Measurements from ENCODE around the gene KIF3A.
"Not testable (repeated sequence)": the region's sequence is repeated elsewhere in the genome, so short reads cannot be mapped to it uniquely, and the experiment has no call there.

The KIF3A gene

GRCh38 chr5:132714456-132715307, 22.7 kb downstream of the KIF3A start:
- DNase-seq: peak; percentile 7

GRCh38 chr5:132708645-132709044, 28.7 kb downstream of the KIF3A start:
- no peak for DNase-seq

GRCh38 chr5:132704875-132705274, 32.5 kb downstream of the KIF3A start:
- peak; percentile 42 for DNase-seq

GRCh38 chr5:132695956-132696355, 41.4 kb downstream of the KIF3A start:
- no peak for DNase-seq

GRCh38 chr5:132692632-132692967, 44.7 kb downstream of the KIF3A start:
- no peak for DNase-seq

- DNase-seq: not testable (repeated sequence)
Observed at GRCh38 chr5:132691755-132692631, 45.4 kb downstream of the KIF3A start.

- DNase-seq: no peak
Observed at GRCh38 chr5:132690156-132690555, 47.2 kb downstream of the KIF3A start.

- no peak for DNase-seq
Observed at GRCh38 chr5:132689513-132689912, 47.8 kb downstream of the KIF3A start.

- DNase-seq: peak; percentile 12
Observed at GRCh38 chr5:132688536-132689339, 48.6 kb downstream of the KIF3A start.

- no peak for DNase-seq
Observed at GRCh38 chr5:132687995-132688394, 49.4 kb downstream of the KIF3A start.

- no peak for DNase-seq
Observed at GRCh38 chr5:132686193-132686592, 51.2 kb downstream of the KIF3A start.

GRCh38 chr5:132684922-132685720, 52.2 kb downstream of the KIF3A start:
- no peak for DNase-seq

- no peak for DNase-seq
Observed at GRCh38 chr5:132684491-132684890, 52.9 kb downstream of the KIF3A start.

- no peak for DNase-seq
Observed at GRCh38 chr5:132681983-132682382, 55.4 kb downstream of the KIF3A start.

GRCh38 chr5:132681476-132681831, 55.9 kb downstream of the KIF3A start:
- DNase-seq: no peak

- DNase-seq: no peak
Observed at GRCh38 chr5:132680780-132681475, 56.4 kb downstream of the KIF3A start.

- no peak for DNase-seq
Observed at GRCh38 chr5:132679717-132680380, 57.5 kb downstream of the KIF3A start.

- no peak for DNase-seq
Observed at GRCh38 chr5:132679166-132679565, 58.2 kb downstream of the KIF3A start.

GRCh38 chr5:132678735-132679134, 58.6 kb downstream of the KIF3A start:
- DNase-seq: no peak

- no peak for DNase-seq
Observed at GRCh38 chr5:132677682-132678400, 59.5 kb downstream of the KIF3A start.
